ENCODE results near the gene C2orf68. TPM values are rescaled to one million over a fixed set of nuclear protein-coding genes. Genes with fewer than 3 reads are reported as not detected.
A peak's percentile ranks its signal among the peaks of the same experiment; 100 is the strongest.

The C2orf68 gene
- total and polyA plus RNA-seq, 2 donors (not counting 1 experiment from before 2014, with no cell fraction given) = 15.4 to 26.1 TPM

GRCh38 chr2:85648619-85649018 is 36.8 kb upstream of the C2orf68 start:
- no peak overlapping the region for H2AFZ ChIP-seq (ENCODE audit: low read length)
- no peak overlapping the region for H3K4me3 ChIP-seq (replicated peaks in 1 of 4; ENCODE audit: control extremely low read depth in 1 of 4, insufficient read depth in 1 of 4, low read depth in 3 of 4, low read length in 4 of 4)
- H3K9ac ChIP-seq (ENCODE audit: insufficient read depth, low read length) = no peak overlapping the region
- TF ChIP-seq CTCF (conservative IDR thresholded peaks at IDR 0.05 in 1 of 2, IDR thresholded peaks at IDR 0.05 in 1 of 2; ENCODE audit: low read depth in 1 of 2, low read length in 2 of 2) (peak; percentile 64 to 69), EZH2 (IDR thresholded peaks at IDR 0.05; ENCODE audit: low read length, missing control alignments) (no peak)
- H3K27ac ChIP-seq (ENCODE audit: insufficient read depth, low read length) = peak overlapping the region; percentile 85
- DNase-seq (ENCODE audit: low read depth in 2 of 2) = peak; percentile 35 to 80
- no peaks in the 10 kb centered on the region for H4K20me1 ChIP-seq (ENCODE audit: control insufficient read depth, extremely low read depth, insufficient read depth, low read length)
- no peak overlapping the region for H3K4me2 ChIP-seq (ENCODE audit: extremely low read depth, insufficient read depth, low read length)
- no peaks in the 10 kb centered on the region for H3K9me3 ChIP-seq (ENCODE audit: control insufficient read depth, insufficient read depth, low read depth, low read length)
- H3K79me2 ChIP-seq (ENCODE audit: control insufficient read depth, insufficient read depth, low read length) = no peaks in the 10 kb centered on the region
- peaks cover 9% of the 10 kb centered on the region for H3K36me3 ChIP-seq (ENCODE audit: control insufficient read depth, insufficient read depth, low read length)
- no peaks in the 10 kb centered on the region for H3K27me3 ChIP-seq (ENCODE audit: control insufficient read depth, insufficient read depth, low read length)
- peaks cover 32% of the 10 kb centered on the region for H3K4me1 ChIP-seq (ENCODE audit: control insufficient read depth, extremely low read depth, insufficient read depth, low read length)

GRCh38 chr2:85647823-85648526 is 36.1 kb upstream of the C2orf68 start:
- H3K9me3 ChIP-seq (ENCODE audit: control insufficient read depth, insufficient read depth, low read depth, low read length) = no peaks in the 10 kb centered on the region
- DNase-seq (ENCODE audit: low read depth in 2 of 2) = no peak
- H3K79me2 ChIP-seq (ENCODE audit: control insufficient read depth, insufficient read depth, low read length) = no peaks in the 10 kb centered on the region
- no peak overlapping the region for H3K4me2 ChIP-seq (ENCODE audit: extremely low read depth, insufficient read depth, low read length)
- H3K36me3 ChIP-seq (ENCODE audit: control insufficient read depth, insufficient read depth, low read length) = peaks cover 9% of the 10 kb centered on the region
- H3K9ac ChIP-seq (ENCODE audit: insufficient read depth, low read length) = no peak overlapping the region
- no peaks in the 10 kb centered on the region for H3K27me3 ChIP-seq (ENCODE audit: control insufficient read depth, insufficient read depth, low read length)
- no peak overlapping the region for H3K4me3 ChIP-seq (replicated peaks in 1 of 4; ENCODE audit: control extremely low read depth in 1 of 4, insufficient read depth in 1 of 4, low read depth in 3 of 4, low read length in 4 of 4)
- no peak overlapping the region for H2AFZ ChIP-seq (ENCODE audit: low read length)
- peaks cover 26% of the 10 kb centered on the region for H3K4me1 ChIP-seq (ENCODE audit: control insufficient read depth, extremely low read depth, insufficient read depth, low read length)
- H3K27ac ChIP-seq (ENCODE audit: insufficient read depth, low read length) = no peak overlapping the region
- TF ChIP-seq CTCF (conservative IDR thresholded peaks at IDR 0.05 in 1 of 2, IDR thresholded peaks at IDR 0.05 in 1 of 2; ENCODE audit: low read depth in 1 of 2, low read length in 2 of 2) (no peak), EZH2 (IDR thresholded peaks at IDR 0.05; ENCODE audit: low read length, missing control alignments) (no peak)
- no peaks in the 10 kb centered on the region for H4K20me1 ChIP-seq (ENCODE audit: control insufficient read depth, extremely low read depth, insufficient read depth, low read length)

- Histone ChIP-seq H3K9ac (ENCODE audit: insufficient read depth, low read length) (no peak overlapping the region), H3K4me1 (ENCODE audit: control insufficient read depth, extremely low read depth, insufficient read depth, low read length) (peaks cover 21% of the 10 kb centered on the region), H4K20me1 (ENCODE audit: control insufficient read depth, extremely low read depth, insufficient read depth, low read length) (no peaks in the 10 kb centered on the region), H3K4me3 (replicated peaks in 1 of 4; ENCODE audit: control extremely low read depth in 1 of 4, insufficient read depth in 1 of 4, low read depth in 3 of 4, low read length in 4 of 4) (no peak overlapping the region), H2AFZ (ENCODE audit: low read length) (no peak overlapping the region), H3K79me2 (ENCODE audit: control insufficient read depth, insufficient read depth, low read length) (no peaks in the 10 kb centered on the region), H3K27me3 (ENCODE audit: control insufficient read depth, insufficient read depth, low read length) (no peaks in the 10 kb centered on the region), H3K36me3 (ENCODE audit: control insufficient read depth, insufficient read depth, low read length) (peaks cover 17% of the 10 kb centered on the region), H3K9me3 (ENCODE audit: control insufficient read depth, insufficient read depth, low read depth, low read length) (no peaks in the 10 kb centered on the region), H3K4me2 (ENCODE audit: extremely low read depth, insufficient read depth, low read length) (no peak overlapping the region), H3K27ac (ENCODE audit: insufficient read depth, low read length) (no peak overlapping the region)
- DNase-seq (ENCODE audit: low read depth in 2 of 2) = no peak
- TF ChIP-seq CTCF (conservative IDR thresholded peaks at IDR 0.05 in 1 of 2, IDR thresholded peaks at IDR 0.05 in 1 of 2; ENCODE audit: low read depth in 1 of 2, low read length in 2 of 2) (no peak), EZH2 (IDR thresholded peaks at IDR 0.05; ENCODE audit: low read length, missing control alignments) (no peak)
These were observed 34.3 kb upstream of the C2orf68 start for GRCh38 chr2:85646166-85646565.
